ENCODE measurements around the gene TSR3.

GRCh38 chr16:1313721-1314369 lies 37.8 kb downstream of the TSR3 start:
- no peak for TF ChIP-seq EP300 (IDR thresholded peaks at IDR 0.05)
- TF ChIP-seq CTCF (IDR thresholded peaks at IDR 0.05) = no peak
- no peak for TF ChIP-seq POLR2A (IDR thresholded peaks at IDR 0.05)

Measured in ovary (tissue), 3 donors.